ENCODE data around the gene PNPLA8. TPM values are rescaled to one million over a fixed set of nuclear protein-coding genes. Genes with fewer than 3 reads are reported as not detected.
"Not testable (repeated sequence)": the region's sequence is repeated elsewhere in the genome, so short reads cannot be mapped to it uniquely, and the experiment has no call there.

The PNPLA8 gene
- total RNA-seq, 1 donor from 2014 or later = 27.4 TPM

DNA sequence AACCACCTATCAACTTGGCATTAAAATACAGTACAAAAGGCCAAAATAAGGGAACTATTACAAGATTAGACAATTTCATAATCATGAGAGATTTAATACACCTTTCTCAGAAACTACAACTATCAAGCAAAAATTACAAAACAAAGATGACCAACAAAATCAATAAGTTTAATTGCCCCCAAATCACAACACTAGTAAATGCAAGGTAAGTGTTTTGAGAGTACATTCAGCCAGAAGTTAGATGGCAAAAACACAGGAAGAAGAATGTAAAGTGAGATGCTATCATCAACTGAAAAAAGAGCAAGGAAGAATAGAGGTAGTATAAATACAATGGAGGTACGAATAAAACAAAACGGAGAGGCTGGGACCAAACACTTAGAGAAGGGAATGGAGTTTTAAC is 3.2 kb downstream of the PNPLA8 start:
- ATAC-seq = no peak
- H3K4me1 ChIP-seq = peaks cover 19% of the 10 kb centered on the region
- H3K4me3 ChIP-seq = no peak overlapping the region
- no peak overlapping the region for H3K27ac ChIP-seq
- TF ChIP-seq, protein P1, sequence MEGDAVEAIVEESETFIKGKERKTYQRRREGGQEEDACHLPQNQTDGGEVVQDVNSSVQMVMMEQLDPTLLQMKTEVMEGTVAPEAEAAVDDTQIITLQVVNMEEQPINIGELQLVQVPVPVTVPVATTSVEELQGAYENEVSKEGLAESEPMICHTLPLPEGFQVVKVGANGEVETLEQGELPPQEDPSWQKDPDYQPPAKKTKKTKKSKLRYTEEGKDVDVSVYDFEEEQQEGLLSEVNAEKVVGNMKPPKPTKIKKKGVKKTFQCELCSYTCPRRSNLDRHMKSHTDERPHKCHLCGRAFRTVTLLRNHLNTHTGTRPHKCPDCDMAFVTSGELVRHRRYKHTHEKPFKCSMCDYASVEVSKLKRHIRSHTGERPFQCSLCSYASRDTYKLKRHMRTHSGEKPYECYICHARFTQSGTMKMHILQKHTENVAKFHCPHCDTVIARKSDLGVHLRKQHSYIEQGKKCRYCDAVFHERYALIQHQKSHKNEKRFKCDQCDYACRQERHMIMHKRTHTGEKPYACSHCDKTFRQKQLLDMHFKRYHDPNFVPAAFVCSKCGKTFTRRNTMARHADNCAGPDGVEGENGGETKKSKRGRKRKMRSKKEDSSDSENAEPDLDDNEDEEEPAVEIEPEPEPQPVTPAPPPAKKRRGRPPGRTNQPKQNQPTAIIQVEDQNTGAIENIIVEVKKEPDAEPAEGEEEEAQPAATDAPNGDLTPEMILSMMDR (IDR thresholded peaks at IDR 0.05) = no peak
- no peak for DNase-seq
- intact Hi-C loops (cut with DNase I) = no loop called here
- H3K36me3 ChIP-seq = peaks cover 23% of the 10 kb centered on the region
- H3K9me3 ChIP-seq = no peaks in the 10 kb centered on the region
- H3K27me3 ChIP-seq = no peaks in the 10 kb centered on the region

DNA sequence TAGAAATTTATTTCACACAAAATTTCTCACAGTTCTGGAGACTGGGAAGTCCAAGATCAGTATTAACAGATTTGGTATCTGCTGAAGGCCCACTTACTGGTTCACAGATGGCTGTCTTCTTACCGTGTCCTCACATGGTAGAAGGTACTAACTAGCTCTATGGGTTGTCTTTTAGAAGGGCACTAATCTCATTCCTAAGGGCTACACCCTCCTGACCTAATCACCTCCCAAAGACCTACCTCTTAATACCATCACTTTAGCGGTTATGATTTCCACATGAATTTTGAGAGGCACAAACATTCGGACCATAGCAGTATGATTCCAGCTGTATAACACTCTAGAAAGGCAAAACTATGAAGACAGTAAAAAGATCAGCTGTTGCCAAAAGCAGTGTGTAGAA is 8.0 kb downstream of the PNPLA8 start:
- H3K4me3 ChIP-seq = no peak overlapping the region
- peaks cover 45% of the 10 kb centered on the region for H3K36me3 ChIP-seq
- intact Hi-C loops (cut with DNase I) = no loop called here
- H3K9me3 ChIP-seq = no peaks in the 10 kb centered on the region
- ATAC-seq = no peak
- H3K4me1 ChIP-seq = no peaks in the 10 kb centered on the region
- TF ChIP-seq, protein P1 (IDR thresholded peaks at IDR 0.05) = no peak
- no peaks in the 10 kb centered on the region for H3K27me3 ChIP-seq
- DNase-seq = no peak
- no peak overlapping the region for H3K27ac ChIP-seq

DNA sequence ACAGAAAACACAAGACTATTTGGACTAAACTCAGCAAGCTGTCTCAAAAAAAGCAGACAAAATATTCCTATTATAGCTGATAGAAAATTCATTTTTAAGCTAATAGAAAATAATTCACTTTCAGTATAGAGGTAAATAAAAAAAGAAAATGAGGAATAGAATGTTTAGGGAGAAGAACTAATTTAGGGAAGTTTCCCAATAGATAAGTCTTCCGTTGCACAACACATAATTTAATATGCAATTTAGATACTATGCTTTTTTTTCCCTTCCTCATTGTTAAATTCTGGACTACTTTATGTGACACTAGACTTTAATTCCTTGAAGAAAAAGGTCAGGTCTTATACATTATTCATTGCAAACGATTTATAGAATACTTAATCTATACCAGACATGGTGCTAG is 10.3 kb downstream of the PNPLA8 start:
- Histone ChIP-seq H3K27ac (no peak overlapping the region), H3K4me3 (no peak overlapping the region), H3K4me1 (no peaks in the 10 kb centered on the region), H3K36me3 (peaks cover 60% of the 10 kb centered on the region), H3K9me3 (no peaks in the 10 kb centered on the region), H3K27me3 (no peaks in the 10 kb centered on the region)
- intact Hi-C loops (cut with DNase I) = no loop called here
- TF ChIP-seq, protein P1 (IDR thresholded peaks at IDR 0.05) = no peak
- DNase-seq (no peak), ATAC-seq (no peak)

DNA sequence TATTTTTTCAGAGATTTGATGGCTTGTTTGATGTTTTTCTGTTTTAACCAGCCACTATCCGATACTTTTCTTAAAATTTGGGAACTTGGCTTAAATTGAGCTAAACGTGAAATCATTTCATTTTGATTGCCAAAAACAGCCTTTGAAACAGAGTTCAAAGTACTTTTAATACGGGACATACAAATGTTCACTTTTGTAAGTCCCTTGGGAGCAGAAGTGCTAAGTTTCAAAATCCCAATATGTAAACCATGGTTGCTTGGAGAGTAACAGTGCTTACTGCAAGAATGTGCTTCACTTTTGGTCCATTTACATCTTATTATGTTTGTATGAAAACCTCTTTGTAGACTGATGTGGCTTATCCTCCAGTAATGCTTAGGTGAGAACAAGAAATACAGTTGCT is 10.9 kb downstream of the PNPLA8 start:
- intact Hi-C loops (cut with DNase I) = no loop called here
- TF ChIP-seq, protein P1 (IDR thresholded peaks at IDR 0.05) = no peak
- Histone ChIP-seq H3K4me3 (no peak overlapping the region), H3K4me1 (no peaks in the 10 kb centered on the region), H3K9me3 (no peaks in the 10 kb centered on the region), H3K27me3 (no peaks in the 10 kb centered on the region), H3K36me3 (peaks cover 59% of the 10 kb centered on the region), H3K27ac (no peak overlapping the region)
- ATAC-seq = no peak
- no peak for DNase-seq

DNA sequence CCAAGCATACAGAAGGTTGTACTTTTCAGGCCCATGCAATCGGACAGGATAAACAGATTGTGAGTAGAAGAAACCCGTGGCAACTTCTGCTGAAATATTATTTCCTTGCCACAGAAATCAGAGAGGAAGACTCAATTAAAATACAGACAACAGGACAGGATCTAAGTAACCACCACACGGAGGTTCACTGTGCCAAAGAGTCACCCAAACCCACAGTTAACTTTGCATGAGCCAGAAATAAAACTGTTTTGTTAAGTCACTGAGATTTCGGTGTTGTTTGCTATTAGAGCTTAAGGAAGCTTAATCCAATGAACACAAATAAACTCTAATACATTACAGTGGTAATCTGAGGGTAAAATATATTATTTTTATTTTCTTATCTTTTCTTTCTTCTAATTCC is 14.0 kb downstream of the PNPLA8 start:
- ATAC-seq = no peak
- Histone ChIP-seq H3K36me3 (peaks cover 46% of the 10 kb centered on the region), H3K9me3 (no peaks in the 10 kb centered on the region), H3K27me3 (no peaks in the 10 kb centered on the region), H3K4me3 (no peak overlapping the region), H3K4me1 (no peaks in the 10 kb centered on the region), H3K27ac (no peak overlapping the region)
- intact Hi-C loops (cut with DNase I) = no loop called here
- DNase-seq = no peak
- TF ChIP-seq, protein P1 (IDR thresholded peaks at IDR 0.05) = no peak

DNA sequence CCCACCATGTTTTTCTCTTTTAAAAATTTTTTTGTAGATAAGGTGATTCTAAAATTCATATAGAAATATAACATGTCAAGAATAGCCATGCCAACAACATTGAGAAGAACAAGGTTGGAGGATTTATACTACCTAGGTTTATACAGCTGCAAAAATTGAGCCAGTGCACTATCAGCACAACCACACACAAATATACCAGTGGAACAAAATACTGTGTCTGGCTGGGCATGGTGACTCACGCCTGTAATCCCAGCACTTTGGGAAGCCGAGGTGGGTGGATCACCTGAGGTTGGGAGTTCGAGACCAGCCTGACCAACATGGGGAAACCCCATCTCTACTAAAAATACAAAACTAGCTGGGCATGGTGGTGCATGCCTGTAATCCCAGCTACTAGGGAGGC is 21.4 kb downstream of the PNPLA8 start:
- DNase-seq; H3K27ac ChIP-seq; H3K27me3 ChIP-seq; H3K9me3 ChIP-seq; H3K4me1 ChIP-seq; H3K4me3 ChIP-seq; intact Hi-C loops (cut with DNase I); ATAC-seq: not testable (repeated sequence)
- peaks cover 28% of the 10 kb centered on the region for H3K36me3 ChIP-seq

All from upper lobe of right lung (tissue), 1 donor.